Activated CD4-positive, alpha-beta memory T cell treated with anti-CD3 and anti-CD28 coated beads, Interleukin-2, amount 10 ng/mL, durations not matched to agents 7 days and 5 days (primary cell): ENCODE data around the gene SCAI. TPM values are rescaled to one million over a fixed set of nuclear protein-coding genes. Genes with fewer than 3 reads are reported as not detected.

Experiments
- CTCF ChIA-PET: fragments of 350-600 bp; sonication (Branson Sonifier 250); formaldehyde crosslinking; loops from one replicate; lab custom pipeline; 2021; ENCODE audit warnings: antibody characterized with exemption, inconsistent platforms; lab: Charles Lee
- POLR2A ChIA-PET: fragments of 350-600 bp; sonication (Branson Sonifier 250); formaldehyde crosslinking; loops from one replicate; lab custom pipeline; 2021; ENCODE audit warnings: antibody characterized with exemption; lab: Charles Lee
- DNase-seq: peaks from one replicate; pipeline ENCODE4 v3.0.0-alpha.2; 2020
- H3K27ac Mint-ChIP-seq: one replicate; pipeline ENCODE4 v1.8.0; 2021; ENCODE audit warnings: mild to moderate bottlenecking, mixed read lengths
- H3K27me3 Mint-ChIP-seq: one replicate; pipeline ENCODE4 v1.8.0; 2021; ENCODE audit warnings: mixed read lengths
- H3K36me3 Mint-ChIP-seq: one replicate; pipeline ENCODE4 v1.8.0; 2021; ENCODE audit warnings: low read depth, mixed read lengths
- H3K4me1 Mint-ChIP-seq: one replicate; pipeline ENCODE4 v1.8.0; 2021; ENCODE audit warnings: mixed read lengths
- H3K4me3 Mint-ChIP-seq: one replicate; pipeline ENCODE4 v1.8.0; 2021; ENCODE audit warnings: mild to moderate bottlenecking, mixed read lengths
- H3K9me3 Mint-ChIP-seq: one replicate; pipeline ENCODE4 v1.8.0; 2021; ENCODE audit warnings: mixed read lengths
- total RNA-seq, 2 experiments: library from RNA; stranded (reverse); gene quantifications; one replicate each; pipeline ENCODE4 v1.2.3, GENCODE V29; 2021

SCAI gene
- total RNA-seq, 2 experiments from 2014 or later: 7.9 to 8.5 TPM

- no peak overlapping the region for H3K27ac Mint-ChIP-seq
- DNase-seq: no peak
- POLR2A ChIA-PET: no interaction called here
- no peaks in the 10 kb centered on the region for H3K9me3 Mint-ChIP-seq
- peaks cover 12% of the 10 kb centered on the region for H3K36me3 Mint-ChIP-seq
- CTCF ChIA-PET: no interaction called here
- H3K27me3 Mint-ChIP-seq: no peaks in the 10 kb centered on the region
- H3K4me3 Mint-ChIP-seq: no peak overlapping the region
- H3K4me1 Mint-ChIP-seq: peaks cover 36% of the 10 kb centered on the region
Measured at GRCh38 chr9:125145425-125145824, 2.1 kb upstream of the SCAI start.

GRCh38 chr9:125142560-125143376, 560 bp downstream of the SCAI start:
- peak; percentile 17 for DNase-seq
- Mint-ChIP-seq H3K9me3 (no peaks in the 10 kb centered on the region), H3K27ac (peak overlapping the region; percentile 38), H3K36me3 (peaks cover 16% of the 10 kb centered on the region), H3K4me1 (peaks cover 35% of the 10 kb centered on the region), H3K27me3 (no peaks in the 10 kb centered on the region), H3K4me3 (peak overlapping the region; percentile 89)
- ChIA-PET POLR2A (interaction anchor here (0.6 to 3.0 kb wide), 14 partner anchors 8 to 282 kb away, joined by 3 to 17 read pairs (median 4); partner anchors contain the start of genes ARPC5L, GOLGA1, HSPA5 and RPL35), CTCF (interaction anchor here (0.5 to 3.3 kb wide), 13 partner anchors 16 to 425 kb away, joined by 3 to 24 read pairs (median 3); partner anchors contain the start of genes GOLGA1, NR6A1, RPL35 and WDR38)

GRCh38 chr9:125141751-125142150, 1.6 kb downstream of the SCAI start:
- H3K4me1 Mint-ChIP-seq: peaks cover 32% of the 10 kb centered on the region
- peak overlapping the region; percentile 89 for H3K4me3 Mint-ChIP-seq
- no peak for DNase-seq
- peaks cover 14% of the 10 kb centered on the region for H3K36me3 Mint-ChIP-seq
- no peaks in the 10 kb centered on the region for H3K9me3 Mint-ChIP-seq
- ChIA-PET CTCF (interaction anchor here (0.6 to 3.3 kb wide), 5 partner anchors 15 to 371 kb away, joined by 3 to 24 read pairs (median 8); partner anchors contain the start of genes NR6A1 and WDR38), POLR2A (interaction anchor here (1.1 to 3.0 kb wide), 6 partner anchors 9 to 281 kb away, joined by 3 to 17 read pairs (median 4); partner anchors contain the start of gene GOLGA1)
- no peaks in the 10 kb centered on the region for H3K27me3 Mint-ChIP-seq
- no peak overlapping the region for H3K27ac Mint-ChIP-seq

- peaks cover 30% of the 10 kb centered on the region for H3K4me1 Mint-ChIP-seq
- POLR2A ChIA-PET: interaction anchor here (1.2 to 3.0 kb wide), 4 partner anchors 9 to 271 kb away, joined by 3 to 17 read pairs (median 4); partner anchors contain the start of gene GOLGA1
- no peaks in the 10 kb centered on the region for H3K27me3 Mint-ChIP-seq
Measured at GRCh38 chr9:125141251-125141650, 2.1 kb downstream of the SCAI start.

GRCh38 chr9:125140576-125140975, 2.8 kb downstream of the SCAI start:
- no peak overlapping the region for H3K4me3 Mint-ChIP-seq
- no peaks in the 10 kb centered on the region for H3K27me3 Mint-ChIP-seq
- no peaks in the 10 kb centered on the region for H3K9me3 Mint-ChIP-seq
- ChIA-PET POLR2A (interaction anchor here (1.2 kb wide), 1 partner anchor 271 kb away, joined by 3 read pairs; no protein-coding TSS in a partner anchor), CTCF (interaction anchor here (0.7 to 1.1 kb wide), 2 partner anchors 236 to 287 kb away, joined by 3 read pairs; partner anchors contain the start of gene WDR38)
- H3K27ac Mint-ChIP-seq: no peak overlapping the region
- peaks cover 27% of the 10 kb centered on the region for H3K4me1 Mint-ChIP-seq
- H3K36me3 Mint-ChIP-seq: peaks cover 14% of the 10 kb centered on the region
- no peak for DNase-seq

More at GRCh38 chr9:125141251-125141650, 2.1 kb downstream of the SCAI start:
- no peak overlapping the region for H3K4me3 Mint-ChIP-seq
- H3K36me3 Mint-ChIP-seq: peaks cover 14% of the 10 kb centered on the region
- no peak overlapping the region for H3K27ac Mint-ChIP-seq
- no peak for DNase-seq
- H3K9me3 Mint-ChIP-seq: no peaks in the 10 kb centered on the region
- CTCF ChIA-PET: interaction anchor here (3.3 kb wide), 2 partner anchors 15 to 288 kb away, joined by 17 to 24 read pairs; partner anchors contain the start of gene WDR38

- Mint-ChIP-seq H3K27me3 (no peaks in the 10 kb centered on the region), H3K4me1 (peaks cover 30% of the 10 kb centered on the region), H3K4me3 (no peak overlapping the region), H3K36me3 (peaks cover 22% of the 10 kb centered on the region), H3K9me3 (peaks cover 7% of the 10 kb centered on the region), H3K27ac (no peak overlapping the region)
- CTCF ChIA-PET: no interaction called here
- DNase-seq: no peak
- POLR2A ChIA-PET: no interaction called here
Measured at GRCh38 chr9:125137200-125137599, 6.1 kb downstream of the SCAI start.

- ChIA-PET CTCF (no interaction called here), POLR2A (no interaction called here)
- H3K4me3 Mint-ChIP-seq: no peak overlapping the region
Measured at GRCh38 chr9:125134976-125135375, 8.4 kb downstream of the SCAI start.

GRCh38 chr9:125133403-125134329, 9.7 kb downstream of the SCAI start:
- H3K4me1 Mint-ChIP-seq: peaks cover 14% of the 10 kb centered on the region
- H3K27me3 Mint-ChIP-seq: no peaks in the 10 kb centered on the region
- H3K27ac Mint-ChIP-seq: peak overlapping the region; percentile 15
- ChIA-PET POLR2A (interaction anchor here (1.6 kb wide), 1 partner anchor 9 kb away, joined by 4 read pairs; no protein-coding TSS in a partner anchor), CTCF (no interaction called here)
- H3K4me3 Mint-ChIP-seq: no peak overlapping the region
- no peak for DNase-seq
- peaks cover 11% of the 10 kb centered on the region for H3K36me3 Mint-ChIP-seq
- H3K9me3 Mint-ChIP-seq: peaks cover 7% of the 10 kb centered on the region

More at GRCh38 chr9:125134976-125135375, 8.4 kb downstream of the SCAI start:
- Mint-ChIP-seq H3K9me3 (peaks cover 7% of the 10 kb centered on the region), H3K27me3 (no peaks in the 10 kb centered on the region), H3K4me1 (peaks cover 19% of the 10 kb centered on the region), H3K36me3 (peaks cover 22% of the 10 kb centered on the region), H3K27ac (no peak overlapping the region)
- DNase-seq: no peak

- Mint-ChIP-seq H3K4me1 (peaks cover 18% of the 10 kb centered on the region), H3K27me3 (no peaks in the 10 kb centered on the region), H3K27ac (no peak overlapping the region), H3K4me3 (no peak overlapping the region), H3K9me3 (peaks cover 7% of the 10 kb centered on the region), H3K36me3 (peaks cover 11% of the 10 kb centered on the region)
- ChIA-PET POLR2A (no interaction called here), CTCF (no interaction called here)
- no peak for DNase-seq
Measured at GRCh38 chr9:125131778-125132177, 11.6 kb downstream of the SCAI start.

- DNase-seq: peak; percentile 88
- Mint-ChIP-seq H3K9me3 (no peaks in the 10 kb centered on the region), H3K4me3 (peak overlapping the region; percentile 22), H3K27ac (peak overlapping the region; percentile 91), H3K36me3 (peaks cover 5% of the 10 kb centered on the region), H3K27me3 (no peaks in the 10 kb centered on the region), H3K4me1 (peaks cover 24% of the 10 kb centered on the region)
- CTCF ChIA-PET: interaction anchor here (0.8 to 3.1 kb wide), 6 partner anchors 9 to 273 kb away, joined by 3 to 24 read pairs (median 4); partner anchors contain the start of genes SCAI and WDR38
- POLR2A ChIA-PET: interaction anchor here (0.6 to 3.1 kb wide), 9 partner anchors 12 to 400 kb away, joined by 3 to 14 read pairs (median 4); partner anchors contain the start of genes GOLGA1, HSPA5 and RPL35
Measured at GRCh38 chr9:125126019-125126746, 17.1 kb downstream of the SCAI start.

- Mint-ChIP-seq H3K4me1 (peaks cover 31% of the 10 kb centered on the region), H3K9me3 (no peaks in the 10 kb centered on the region), H3K4me3 (no peak overlapping the region), H3K36me3 (peaks cover 5% of the 10 kb centered on the region), H3K27me3 (no peaks in the 10 kb centered on the region), H3K27ac (peak overlapping the region; percentile 91)
- CTCF ChIA-PET: interaction anchor here (0.8 to 3.1 kb wide), 4 partner anchors 11 to 272 kb away, joined by 3 to 24 read pairs (median 4); partner anchors contain the start of genes SCAI and WDR38
- DNase-seq: no peak
- POLR2A ChIA-PET: interaction anchor here (0.6 to 3.1 kb wide), 8 partner anchors 11 to 400 kb away, joined by 3 to 14 read pairs (median 4); partner anchors contain the start of genes GOLGA1, HSPA5 and RPL35
Measured at GRCh38 chr9:125125523-125125922, 17.8 kb downstream of the SCAI start.
